GM12878 (cell line): ENCODE data around the gene RPL27. TPM values are rescaled to one million over a fixed set of nuclear protein-coding genes. Genes with fewer than 3 reads are reported as not detected.
A peak's percentile ranks its signal among the peaks of the same experiment; 100 is the strongest.

ENCODE experiments used
- polyA plus RNA-seq, 11 experiments: library from polyadenylated mRNA; depleted of rRNA in 4 of 11; unstranded in 6 of 11; stranded (reverse) in 5 of 11; fragments of >200 nt; fragmentation: Nextera tagmentation in 4 of 11; fragmentation: Illumina TruSeq in 1 of 11; extraction: Ambion mirVana in 4 of 11; extraction: Trizol in 1 of 11; gene quantifications; 1 replicate in 1 of 11; 2 replicates in 10 of 11; pipeline versions ENCODE4 v1.2.1 to v1.2.3, GENCODE V29; 2011 to 2016; ENCODE audit warnings: inconsistent platforms in 2 of 11, missing spikeins in 2 of 11, low read depth in 1 of 11
- small RNA-seq: library from RNA; depleted of rRNA; stranded (forward); fragments of <200 nt; gene quantifications from one replicate; pipeline ENCODE3, GENCODE V24; 2014
- total RNA-seq, 4 experiments: library from RNA; depleted of rRNA in 3 of 4; stranded (reverse); fragments of >200 nt in 3 of 4; fragmentation: Illumina TruSeq in 1 of 4; extraction: Trizol in 1 of 4; gene quantifications; 2 replicates each; pipeline versions ENCODE4 v1.2.1 to v1.2.3, GENCODE V29; 2013 to 2021

Gene RPL27
- total and polyA plus RNA-seq, 10 of the 15 experiments (the other 5 are each of a cell fraction or from before 2014, with no cell fraction given), result 1,748 to 6,934 (median 3,779) TPM

Small RNA genes within 50 kb of the gene (small RNA-seq; reads per million reads assigned to genes)
- 0.55 reads per million, percentile 11 among the genes with 10 or more reads in this experiment for gene AARSD1

Other genes starting within 250 kb of the RPL27 start
Only the 7 nearest of the 21 such genes appear.
- gene G6PC1, start 97.6 kb upstream of the RPL27 start, total RNA-seq (2014; rRNA removed), result not detected in 2 replicates
- not detected in 2 replicates for gene G6PC1, start 97.6 kb upstream of the RPL27 start, total RNA-seq (2014; rRNA removed; fragmentation: Illumina TruSeq; extraction: Trizol)
- 0.11 TPM in 1 of 2 replicates, not detected in the other for gene G6PC1, start 97.6 kb upstream of the RPL27 start, total RNA-seq (2021)
- gene G6PC1, start 97.6 kb upstream of the RPL27 start, polyA plus RNA-seq (2011; rRNA removed), result not detected in 2 replicates
- gene G6PC1, start 97.6 kb upstream of the RPL27 start, polyA plus RNA-seq (2014; fragmentation: Illumina TruSeq; extraction: Trizol), result not detected in 2 replicates
- not detected for gene G6PC1, start 97.6 kb upstream of the RPL27 start, polyA plus RNA-seq (2014; fragmentation: Nextera tagmentation; extraction: Ambion mirVana)
- not detected in 2 replicates for gene G6PC1, start 97.6 kb upstream of the RPL27 start, polyA plus RNA-seq (2014; rRNA removed)
- gene G6PC1, start 97.6 kb upstream of the RPL27 start, polyA plus RNA-seq (2016; fragmentation: Nextera tagmentation; extraction: Ambion mirVana), result not detected
- gene AARSD1, start 34.0 kb upstream of the RPL27 start, total RNA-seq (2014; rRNA removed), result 37.5 and 39.0 TPM in 2 replicates
- 41.7 and 42.3 TPM in 2 replicates for gene AARSD1, start 34.0 kb upstream of the RPL27 start, total RNA-seq (2014; rRNA removed; fragmentation: Illumina TruSeq; extraction: Trizol)
- 38.6 and 41.7 TPM in 2 replicates for gene AARSD1, start 34.0 kb upstream of the RPL27 start, total RNA-seq (2021)
- 54.5 and 59.6 TPM in 2 replicates for gene AARSD1, start 34.0 kb upstream of the RPL27 start, polyA plus RNA-seq (2011; rRNA removed)
- 42.2 and 52.1 TPM in 2 replicates for gene AARSD1, start 34.0 kb upstream of the RPL27 start, polyA plus RNA-seq (2014; fragmentation: Illumina TruSeq; extraction: Trizol)
- 10 to 100 TPM; 32.2 to 53.6 TPM for gene AARSD1, start 34.0 kb upstream of the RPL27 start, polyA plus RNA-seq (2014; fragmentation: Nextera tagmentation; extraction: Ambion mirVana)
- gene AARSD1, start 34.0 kb upstream of the RPL27 start, polyA plus RNA-seq (2014; rRNA removed), result 54.6 and 58.6 TPM in 2 replicates
- gene AARSD1, start 34.0 kb upstream of the RPL27 start, polyA plus RNA-seq (2016; fragmentation: Nextera tagmentation; extraction: Ambion mirVana), result 10 to 100 TPM; 84.1 to 86.2 TPM
- 0.11 and 0.38 TPM in 2 replicates for gene PTGES3L, start 18.3 kb upstream of the RPL27 start, total RNA-seq (2014; rRNA removed)
- gene PTGES3L, start 18.3 kb upstream of the RPL27 start, total RNA-seq (2014; rRNA removed; fragmentation: Illumina TruSeq; extraction: Trizol), result 0.40 and 0.46 TPM in 2 replicates
- gene PTGES3L, start 18.3 kb upstream of the RPL27 start, total RNA-seq (2021), result 0.51 and 0.62 TPM in 2 replicates
- gene PTGES3L, start 18.3 kb upstream of the RPL27 start, polyA plus RNA-seq (2011; rRNA removed), result 1.6 and 1.8 TPM in 2 replicates
- gene PTGES3L, start 18.3 kb upstream of the RPL27 start, polyA plus RNA-seq (2014; fragmentation: Illumina TruSeq; extraction: Trizol), result 0.68 and 0.73 TPM in 2 replicates
- 1 to 10 TPM in 1 of 2 experiments, under 1 TPM in 1; 0.58 to 1.3 TPM for gene PTGES3L, start 18.3 kb upstream of the RPL27 start, polyA plus RNA-seq (2014; fragmentation: Nextera tagmentation; extraction: Ambion mirVana)
- gene PTGES3L, start 18.3 kb upstream of the RPL27 start, polyA plus RNA-seq (2014; rRNA removed), result 0.94 and 1.3 TPM in 2 replicates
- 1 to 10 TPM; 1.9 to 2.3 TPM for gene PTGES3L, start 18.3 kb upstream of the RPL27 start, polyA plus RNA-seq (2016; fragmentation: Nextera tagmentation; extraction: Ambion mirVana)
- gene RUNDC1, start 17.9 kb upstream of the RPL27 start, total RNA-seq (2014; rRNA removed), result 8.1 and 8.3 TPM in 2 replicates
- 5.7 and 5.9 TPM in 2 replicates for gene RUNDC1, start 17.9 kb upstream of the RPL27 start, total RNA-seq (2014; rRNA removed; fragmentation: Illumina TruSeq; extraction: Trizol)
- gene RUNDC1, start 17.9 kb upstream of the RPL27 start, total RNA-seq (2021), result 9.0 and 9.5 TPM in 2 replicates
- 10.7 and 15.6 TPM in 2 replicates for gene RUNDC1, start 17.9 kb upstream of the RPL27 start, polyA plus RNA-seq (2011; rRNA removed)
- gene RUNDC1, start 17.9 kb upstream of the RPL27 start, polyA plus RNA-seq (2014; fragmentation: Illumina TruSeq; extraction: Trizol), result 6.1 and 8.2 TPM in 2 replicates
- gene RUNDC1, start 17.9 kb upstream of the RPL27 start, polyA plus RNA-seq (2014; fragmentation: Nextera tagmentation; extraction: Ambion mirVana), result 1 to 10 TPM; 2.9 to 3.0 TPM
- gene RUNDC1, start 17.9 kb upstream of the RPL27 start, polyA plus RNA-seq (2014; rRNA removed), result 7.1 and 7.2 TPM in 2 replicates
- 1 to 10 TPM; 8.7 to 9.6 TPM for gene RUNDC1, start 17.9 kb upstream of the RPL27 start, polyA plus RNA-seq (2016; fragmentation: Nextera tagmentation; extraction: Ambion mirVana)
- gene IFI35, start 8.4 kb downstream of the RPL27 start, total RNA-seq (2014; rRNA removed), result 80.0 and 81.1 TPM in 2 replicates
- gene IFI35, start 8.4 kb downstream of the RPL27 start, total RNA-seq (2014; rRNA removed; fragmentation: Illumina TruSeq; extraction: Trizol), result 30.7 and 35.5 TPM in 2 replicates
- gene IFI35, start 8.4 kb downstream of the RPL27 start, total RNA-seq (2021), result 61.3 and 63.8 TPM in 2 replicates
- gene IFI35, start 8.4 kb downstream of the RPL27 start, polyA plus RNA-seq (2011; rRNA removed), result 50.9 and 66.8 TPM in 2 replicates
- 25.6 and 57.7 TPM in 2 replicates for gene IFI35, start 8.4 kb downstream of the RPL27 start, polyA plus RNA-seq (2014; fragmentation: Illumina TruSeq; extraction: Trizol)
- gene IFI35, start 8.4 kb downstream of the RPL27 start, polyA plus RNA-seq (2014; fragmentation: Nextera tagmentation; extraction: Ambion mirVana), result 10 to 100 TPM; 18.4 to 24.4 TPM
- gene IFI35, start 8.4 kb downstream of the RPL27 start, polyA plus RNA-seq (2014; rRNA removed), result 69.8 and 81.6 TPM in 2 replicates
- gene IFI35, start 8.4 kb downstream of the RPL27 start, polyA plus RNA-seq (2016; fragmentation: Nextera tagmentation; extraction: Ambion mirVana), result 10 to 100 TPM; 82.9 to 92.2 TPM
- gene VAT1, start 24.0 kb downstream of the RPL27 start, total RNA-seq (2014; rRNA removed), result 6.5 and 8.6 TPM in 2 replicates
- gene VAT1, start 24.0 kb downstream of the RPL27 start, total RNA-seq (2014; rRNA removed; fragmentation: Illumina TruSeq; extraction: Trizol), result 4.8 and 5.0 TPM in 2 replicates
- 15.7 and 19.8 TPM in 2 replicates for gene VAT1, start 24.0 kb downstream of the RPL27 start, total RNA-seq (2021)
- 7.6 and 17.4 TPM in 2 replicates for gene VAT1, start 24.0 kb downstream of the RPL27 start, polyA plus RNA-seq (2011; rRNA removed)
- gene VAT1, start 24.0 kb downstream of the RPL27 start, polyA plus RNA-seq (2014; fragmentation: Illumina TruSeq; extraction: Trizol), result 5.0 and 8.6 TPM in 2 replicates
- gene VAT1, start 24.0 kb downstream of the RPL27 start, polyA plus RNA-seq (2014; fragmentation: Nextera tagmentation; extraction: Ambion mirVana), result 1 to 10 TPM; 6.0 to 7.8 TPM
- gene VAT1, start 24.0 kb downstream of the RPL27 start, polyA plus RNA-seq (2014; rRNA removed), result 6.4 and 7.0 TPM in 2 replicates
- gene VAT1, start 24.0 kb downstream of the RPL27 start, polyA plus RNA-seq (2016; fragmentation: Nextera tagmentation; extraction: Ambion mirVana), result 1 to 10 TPM; 7.0 to 9.0 TPM
- gene RND2, start 26.8 kb downstream of the RPL27 start, total RNA-seq (2014; rRNA removed), result not detected in 2 replicates
- not detected in 2 replicates for gene RND2, start 26.8 kb downstream of the RPL27 start, total RNA-seq (2014; rRNA removed; fragmentation: Illumina TruSeq; extraction: Trizol)
- gene RND2, start 26.8 kb downstream of the RPL27 start, total RNA-seq (2021), result not detected in 2 replicates
- 0.01 and 0.03 TPM in 2 replicates for gene RND2, start 26.8 kb downstream of the RPL27 start, polyA plus RNA-seq (2011; rRNA removed)
- 0.01 TPM in 1 of 2 replicates, not detected in the other for gene RND2, start 26.8 kb downstream of the RPL27 start, polyA plus RNA-seq (2014; fragmentation: Illumina TruSeq; extraction: Trizol)
- gene RND2, start 26.8 kb downstream of the RPL27 start, polyA plus RNA-seq (2014; fragmentation: Nextera tagmentation; extraction: Ambion mirVana), result not detected
- gene RND2, start 26.8 kb downstream of the RPL27 start, polyA plus RNA-seq (2014; rRNA removed), result 0.03 TPM in 1 of 2 replicates, not detected in the other
- gene RND2, start 26.8 kb downstream of the RPL27 start, polyA plus RNA-seq (2016; fragmentation: Nextera tagmentation; extraction: Ambion mirVana), result under 1 TPM; 0.04 to 0.05 TPM